NCI-H82 treated with DMSO at 0.1 percent for 48 hours (cell line): ENCODE data around the gene CXCL16.
"Not testable (repeated sequence)": the region's sequence is repeated elsewhere in the genome, so short reads cannot be mapped to it uniquely, and the experiment has no call there.

Experiments used
- DNase-seq: peaks from one replicate; lab custom pipeline; 2025; ENCODE audit not compliant: unreplicated experiment; lab: John Stamatoyannopoulos, UW

CXCL16 gene

GRCh38 chr17:4721203-4722135, 18.3 kb downstream of the CXCL16 start:
- DNase-seq: peak; percentile 86

GRCh38 chr17:4720787-4721186, 18.9 kb downstream of the CXCL16 start:
- no peak for DNase-seq

GRCh38 chr17:4719684-4720221, 20.0 kb downstream of the CXCL16 start:
- peak; percentile 81 for DNase-seq

- no peak for DNase-seq
Measured at GRCh38 chr17:4719146-4719545, 20.6 kb downstream of the CXCL16 start.

GRCh38 chr17:4718276-4718675, 21.5 kb downstream of the CXCL16 start:
- DNase-seq: no peak

- DNase-seq: no peak
Measured at GRCh38 chr17:4717791-4718190, 21.9 kb downstream of the CXCL16 start.

GRCh38 chr17:4716081-4716480, 23.6 kb downstream of the CXCL16 start:
- DNase-seq: no peak

- no peak for DNase-seq
Measured at GRCh38 chr17:4715063-4715744, 24.5 kb downstream of the CXCL16 start.

- DNase-seq: not testable (repeated sequence)
Measured at GRCh38 chr17:4714340-4715062, 25.2 kb downstream of the CXCL16 start.

GRCh38 chr17:4712526-4712925, 27.2 kb downstream of the CXCL16 start:
- DNase-seq: no peak

GRCh38 chr17:4711661-4712181, 28.0 kb downstream of the CXCL16 start:
- no peak for DNase-seq

GRCh38 chr17:4710693-4711634, 28.8 kb downstream of the CXCL16 start:
- no peak for DNase-seq

- DNase-seq: peak; percentile 100
Measured at GRCh38 chr17:4709794-4710692, 29.7 kb downstream of the CXCL16 start, which contains the start of gene ARRB2. Gene ARRB2 (plus strand): TSS chr17:4710632. CDS start chr17:4710722, 90 bp downstream.

GRCh38 chr17:4708436-4708835, 31.3 kb downstream of the CXCL16 start:
- DNase-seq: no peak

- no peak for DNase-seq
Measured at GRCh38 chr17:4706121-4706520, 33.6 kb downstream of the CXCL16 start.

GRCh38 chr17:4704991-4705390, 34.7 kb downstream of the CXCL16 start:
- no peak for DNase-seq

GRCh38 chr17:4704574-4704907, 35.2 kb downstream of the CXCL16 start:
- not testable (repeated sequence) for DNase-seq

GRCh38 chr17:4703330-4703691, 36.4 kb downstream of the CXCL16 start:
- DNase-seq: no peak

- DNase-seq: no peak
Measured at GRCh38 chr17:4701116-4701515, 38.6 kb downstream of the CXCL16 start.
